Natural killer cell treated with Interleukin-12 subunit alpha and Interleukin-12 subunit beta and Interleukin-15 and Interleukin-18, amount 100 ng/mL, for 72 hours (primary cell): ENCODE results near the gene GSE1. TPM values are rescaled to one million over a fixed set of nuclear protein-coding genes. Genes with fewer than 3 reads are reported as not detected.
A peak's percentile ranks its signal among the peaks of the same experiment; 100 is the strongest.

Experiments used
- ATAC-seq, 2 donors: fragments of 150-1000 bp; cut with Tn5 transposase in 1 of 2; sonication (Bioruptor Pico), chemical (Tn5 transposase) in 1 of 2; 2 replicates each; pipeline ENCODE4 v1.10.0; 2021
- DNase-seq: peaks from one replicate; pipeline ENCODE4 v3.0.0; 2022; ENCODE audit warnings: low spot score
- H3K27ac Mint-ChIP-seq, 2 donors: 1 replicate in 1 of 2; 2 replicates in 1 of 2; pipeline ENCODE4 v1.8.0; 2022; ENCODE audit warnings: mixed read lengths in 2 of 2, mild to moderate bottlenecking in 1 of 2, moderate library complexity in 1 of 2
- H3K27me3 Mint-ChIP-seq, 2 donors: 1 replicate in 1 of 2; 2 replicates in 1 of 2; pipeline ENCODE4 v1.8.0; 2022; ENCODE audit warnings: mixed read lengths in 2 of 2
- H3K36me3 Mint-ChIP-seq: one replicate; pipeline ENCODE4 v1.8.0; 2022; ENCODE audit warnings: mixed read lengths
- H3K4me1 Mint-ChIP-seq, 2 donors: 1 replicate in 1 of 2; 2 replicates in 1 of 2; pipeline ENCODE4 v1.8.0; 2022; ENCODE audit warnings: low read depth in 2 of 2, mixed read lengths in 2 of 2, mild to moderate bottlenecking in 1 of 2
- H3K4me3 Mint-ChIP-seq: one replicate; pipeline ENCODE4 v1.8.0; 2022; ENCODE audit warnings: mixed read lengths
- H3K9me3 Mint-ChIP-seq: 2 replicates; pipeline ENCODE4 v1.8.0; 2022; ENCODE audit warnings: mixed read lengths
- total RNA-seq, 2 donors: library from RNA; stranded (reverse); gene quantifications; one replicate each; pipeline ENCODE4 v1.2.3, GENCODE V29; 2022

The GSE1 gene
- total RNA-seq, 2 donors from 2014 or later: 84.9 to 146 TPM

DNA sequence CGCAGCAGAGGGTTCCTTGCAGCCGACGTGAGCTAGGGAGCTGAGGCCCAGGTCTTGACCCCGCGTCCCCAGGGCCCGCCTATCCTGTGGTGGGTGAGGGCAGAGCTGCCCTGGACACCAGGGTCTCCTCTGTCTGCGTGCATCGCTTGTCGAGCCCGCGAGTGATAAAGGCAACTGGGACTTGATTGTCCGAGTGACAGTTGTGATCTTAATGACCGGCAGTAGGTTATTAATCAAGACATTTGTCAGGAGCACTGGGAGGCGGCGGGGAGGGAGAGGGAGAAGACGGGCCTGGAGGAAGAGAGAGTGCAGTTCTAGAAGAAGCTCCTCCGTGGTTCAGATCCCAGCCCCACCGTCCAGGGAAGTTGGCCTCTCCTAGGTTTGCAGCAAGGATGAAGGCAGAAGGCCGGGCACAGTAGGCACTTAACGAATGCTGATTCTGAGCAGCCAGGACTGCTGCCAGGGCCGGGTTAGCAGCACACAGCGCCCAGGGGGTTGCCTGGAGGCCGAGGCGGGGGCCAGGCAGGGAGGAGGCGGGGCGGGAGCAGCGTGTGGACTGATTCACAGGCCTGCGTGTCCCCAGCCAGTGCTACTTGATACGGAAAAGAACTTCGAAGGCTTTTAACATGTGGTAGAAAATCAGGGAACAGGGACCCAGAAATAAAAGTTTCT, 11.3 kb upstream of the GSE1 start:
- peak overlapping the region in 1 of 2 donors; percentile 31 for H3K27ac Mint-ChIP-seq
- no peak for DNase-seq
- no peak overlapping the region for H3K4me3 Mint-ChIP-seq

DNA sequence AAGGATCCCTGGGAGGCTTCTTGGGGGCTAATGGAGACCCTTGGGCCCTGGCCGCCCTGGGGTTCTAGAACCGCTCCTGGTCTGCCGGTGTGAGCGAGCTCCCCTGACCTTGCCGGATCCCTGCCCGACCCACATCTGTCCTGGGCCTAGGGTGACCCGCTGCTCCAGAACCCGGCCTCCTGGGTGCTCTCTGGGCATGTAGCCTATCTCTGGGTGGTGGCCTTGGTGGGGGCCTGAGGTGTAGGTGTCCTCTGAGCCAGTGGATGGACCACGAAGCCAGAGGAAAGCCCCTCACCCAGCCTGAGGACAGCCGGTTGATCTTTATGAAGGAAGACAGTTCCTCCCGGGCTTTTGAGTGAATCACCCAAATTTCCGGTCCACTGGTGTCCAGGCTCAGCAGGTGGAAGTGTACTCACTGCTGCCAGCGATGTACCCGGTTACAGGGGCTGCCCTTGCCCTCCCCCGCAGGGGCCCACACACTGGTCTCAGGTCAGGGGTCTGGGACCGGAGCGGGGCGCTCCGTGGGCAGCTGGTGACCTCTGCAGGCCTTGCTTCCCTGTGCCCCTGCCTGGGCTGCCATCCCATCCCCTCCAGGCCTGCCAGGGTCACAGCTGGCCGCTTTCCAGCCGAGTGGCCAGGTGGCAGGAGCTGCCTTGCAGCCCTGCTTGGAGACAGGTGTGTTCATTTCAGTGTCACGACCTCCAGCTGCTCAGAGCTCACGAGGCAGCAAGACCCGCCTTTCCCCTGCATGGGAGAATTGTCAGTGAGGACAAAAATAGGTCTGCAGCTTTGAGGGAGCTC, 10.5 kb upstream of the GSE1 start:
- DNase-seq (no peak), ATAC-seq (peak in 1 of 2 donors; percentile 16)
- Mint-ChIP-seq H3K4me1 (peaks cover 25 to 54% of the 10 kb centered on the region in 2 donors), H3K9me3 (no peaks in the 10 kb centered on the region), H3K4me3 (no peak overlapping the region), H3K27me3 (no peaks in the 10 kb centered on the region), H3K27ac (peak overlapping the region in 1 of 2 donors; percentile 35), H3K36me3 (no peaks in the 10 kb centered on the region)

More for the DNA sequence above, 11.3 kb upstream of the GSE1 start:
- Mint-ChIP-seq H3K27me3 (no peaks in the 10 kb centered on the region), H3K4me1 (peaks cover 27 to 53% of the 10 kb centered on the region in 2 donors), H3K9me3 (no peaks in the 10 kb centered on the region), H3K36me3 (no peaks in the 10 kb centered on the region)
- no peak for ATAC-seq

DNA sequence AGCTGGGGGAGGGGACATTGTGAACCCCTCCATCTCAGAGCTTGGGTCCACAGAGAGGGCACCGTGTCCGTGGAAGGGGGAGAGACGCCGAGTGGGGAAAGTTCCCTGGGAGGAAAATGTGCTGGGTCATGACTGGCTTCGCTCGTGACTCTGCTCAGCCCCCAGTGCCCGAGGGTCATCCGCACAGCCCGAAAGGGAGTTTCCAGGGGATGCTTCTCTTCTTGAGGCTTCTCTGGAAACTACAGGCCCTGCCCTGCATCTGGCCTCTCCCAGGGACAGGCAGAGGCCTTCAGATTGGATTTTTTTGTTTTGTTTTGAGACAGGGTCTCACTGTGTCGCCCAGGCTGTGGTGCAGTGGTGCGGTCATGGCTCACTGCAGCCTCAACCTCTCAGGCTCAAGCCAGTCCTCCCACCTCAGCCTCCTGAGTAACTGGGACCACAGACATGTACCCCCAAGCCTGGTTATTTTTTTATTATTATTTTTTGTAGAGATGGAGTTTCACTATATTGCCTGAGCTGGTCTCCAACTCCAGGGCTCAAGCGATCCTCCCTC, 9.8 kb upstream of the GSE1 start:
- ATAC-seq (peak in 1 of 2 donors; percentile 3), DNase-seq (no peak)
- no peaks in the 10 kb centered on the region for H3K36me3 Mint-ChIP-seq
- peaks cover 24 to 56% of the 10 kb centered on the region in 2 donors for H3K4me1 Mint-ChIP-seq
- H3K4me3 Mint-ChIP-seq: no peak overlapping the region
- H3K27ac Mint-ChIP-seq: peak overlapping the region in 1 of 2 donors; percentile 35
- no peaks in the 10 kb centered on the region for H3K9me3 Mint-ChIP-seq
- no peaks in the 10 kb centered on the region for H3K27me3 Mint-ChIP-seq

DNA sequence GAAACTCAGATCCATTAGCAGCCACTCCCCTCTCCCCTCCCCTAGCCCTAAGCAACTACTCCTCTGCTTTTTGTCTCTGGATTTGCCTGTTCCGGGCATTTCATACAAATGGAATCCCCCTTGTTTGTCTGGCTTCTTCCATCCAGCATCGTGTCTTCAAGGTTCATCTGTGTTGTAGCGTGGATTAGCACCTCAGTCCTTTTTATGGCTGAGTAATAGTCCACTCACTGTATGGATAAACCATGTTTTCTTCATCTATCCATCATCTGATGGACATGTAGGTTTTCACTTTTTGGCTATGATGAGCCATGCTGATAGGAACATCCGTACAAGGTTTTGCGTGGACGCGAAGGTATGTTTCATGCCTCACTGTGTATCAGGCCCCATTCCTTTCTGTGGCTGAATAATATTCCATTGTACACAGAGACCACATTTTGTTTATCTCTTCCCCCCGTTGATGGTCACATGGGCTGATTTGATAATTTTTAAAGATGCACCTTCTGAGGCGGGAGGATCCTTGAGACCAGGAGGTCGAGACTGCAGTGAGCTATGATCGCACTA, 8.9 kb upstream of the GSE1 start:
- ATAC-seq (no peak), DNase-seq (no peak)
- H3K9me3 Mint-ChIP-seq: no peaks in the 10 kb centered on the region
- peaks cover 28 to 62% of the 10 kb centered on the region in 2 donors for H3K4me1 Mint-ChIP-seq
- no peak overlapping the region for H3K4me3 Mint-ChIP-seq
- H3K36me3 Mint-ChIP-seq: no peaks in the 10 kb centered on the region
- H3K27ac Mint-ChIP-seq: no peak overlapping the region
- no peaks in the 10 kb centered on the region for H3K27me3 Mint-ChIP-seq

DNA sequence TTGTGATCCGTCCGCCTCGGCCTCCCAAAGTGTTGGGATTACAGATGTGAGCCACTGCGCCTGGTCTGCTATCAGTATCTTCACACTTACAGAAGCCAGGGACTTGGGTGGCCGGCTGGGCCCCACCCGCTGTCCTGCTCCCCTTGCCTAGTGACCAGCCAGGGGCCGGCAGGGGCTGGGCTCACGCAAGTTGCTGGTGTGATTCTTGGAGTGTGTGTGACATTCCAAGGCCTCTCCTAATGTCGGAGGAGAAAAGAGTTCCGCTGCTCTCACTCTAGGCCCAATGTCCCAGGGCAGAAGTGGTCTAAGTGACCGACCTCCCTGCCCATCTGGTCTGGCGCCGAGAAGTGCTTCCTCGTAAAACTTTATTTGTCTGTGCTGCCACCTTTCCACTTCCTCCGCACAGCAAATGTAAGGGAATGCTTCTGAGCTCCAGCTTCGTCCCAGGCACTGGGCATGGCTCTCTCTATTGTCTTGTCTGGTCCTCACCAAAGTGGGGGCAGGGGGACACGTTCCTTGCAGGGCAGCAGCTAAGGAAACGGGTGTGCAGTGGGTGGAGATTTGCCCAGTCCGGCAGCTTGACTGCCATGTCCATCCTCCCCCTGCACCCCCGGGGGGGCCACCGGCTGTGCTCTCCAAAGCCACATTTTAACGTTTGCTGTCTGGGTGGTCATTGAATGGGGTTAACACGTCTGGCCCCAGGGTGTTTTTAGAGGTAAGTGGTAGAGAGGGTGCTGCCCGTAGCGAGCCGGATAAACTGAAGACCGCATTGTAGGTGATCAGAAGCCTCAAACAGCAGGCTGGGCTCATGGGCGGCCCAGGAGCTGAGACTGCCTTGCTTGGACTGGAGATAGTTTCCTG, 7.8 kb upstream of the GSE1 start:
- peak overlapping the region; percentile 59 for H3K4me3 Mint-ChIP-seq
- peaks cover 37 to 62% of the 10 kb centered on the region in 2 donors for H3K4me1 Mint-ChIP-seq
- H3K9me3 Mint-ChIP-seq: no peaks in the 10 kb centered on the region
- no peaks in the 10 kb centered on the region for H3K27me3 Mint-ChIP-seq
- H3K27ac Mint-ChIP-seq: peak overlapping the region; percentile 12 to 28
- no peaks in the 10 kb centered on the region for H3K36me3 Mint-ChIP-seq
- DNase-seq (no peak), ATAC-seq (peak in 1 of 2 donors; percentile 0)

DNA sequence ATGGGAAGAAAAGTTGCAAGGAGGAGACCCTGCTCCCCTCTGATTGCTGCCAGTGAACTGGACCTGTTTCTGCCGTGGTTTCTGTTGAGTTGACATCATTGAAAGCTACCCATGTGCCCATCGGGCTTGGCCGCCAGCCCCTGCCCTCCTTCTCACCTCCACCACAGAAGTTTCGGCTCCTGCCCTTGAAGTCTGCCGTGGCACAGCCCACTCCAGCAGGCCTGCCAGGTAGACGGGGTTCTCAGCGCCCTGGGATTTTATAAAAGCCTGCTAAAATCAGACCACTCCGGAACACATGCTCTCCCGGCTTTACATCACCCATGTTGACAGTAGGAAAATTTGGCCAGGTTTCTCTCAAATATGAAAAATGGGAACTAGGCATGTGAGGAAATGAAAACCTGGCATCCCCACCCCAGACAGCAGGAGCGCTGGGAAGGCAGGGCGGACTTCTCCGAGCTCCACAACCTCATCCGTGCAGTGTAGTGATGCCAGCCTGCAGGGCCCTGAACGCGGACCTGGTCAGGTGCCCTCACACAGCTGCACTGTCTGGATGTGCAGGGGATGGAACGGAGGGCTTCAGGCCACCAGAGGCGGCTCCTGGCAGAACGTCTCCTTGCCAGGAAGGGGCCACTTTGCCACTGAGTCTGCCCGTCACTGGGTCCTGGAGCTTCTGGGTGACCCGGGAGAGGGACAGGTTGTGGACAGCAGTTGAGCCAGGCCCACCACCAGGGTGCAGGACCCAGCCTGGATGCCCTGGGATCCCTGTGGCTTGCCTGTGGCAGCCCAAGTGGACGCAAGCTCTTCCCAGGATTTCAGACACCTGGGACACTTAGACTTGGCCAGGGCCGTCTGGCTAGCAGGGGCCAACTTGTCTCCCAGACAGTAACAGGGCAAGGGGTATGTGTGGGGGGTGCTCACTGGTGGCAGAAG, 6.9 kb upstream of the GSE1 start:
- Mint-ChIP-seq H3K4me3 (peak overlapping the region; percentile 59), H3K36me3 (no peaks in the 10 kb centered on the region), H3K4me1 (peaks cover 37 to 58% of the 10 kb centered on the region in 2 donors), H3K27me3 (no peaks in the 10 kb centered on the region), H3K9me3 (no peaks in the 10 kb centered on the region), H3K27ac (peak overlapping the region in 1 of 2 donors; percentile 28)
- DNase-seq: no peak
- no peak for ATAC-seq

DNA sequence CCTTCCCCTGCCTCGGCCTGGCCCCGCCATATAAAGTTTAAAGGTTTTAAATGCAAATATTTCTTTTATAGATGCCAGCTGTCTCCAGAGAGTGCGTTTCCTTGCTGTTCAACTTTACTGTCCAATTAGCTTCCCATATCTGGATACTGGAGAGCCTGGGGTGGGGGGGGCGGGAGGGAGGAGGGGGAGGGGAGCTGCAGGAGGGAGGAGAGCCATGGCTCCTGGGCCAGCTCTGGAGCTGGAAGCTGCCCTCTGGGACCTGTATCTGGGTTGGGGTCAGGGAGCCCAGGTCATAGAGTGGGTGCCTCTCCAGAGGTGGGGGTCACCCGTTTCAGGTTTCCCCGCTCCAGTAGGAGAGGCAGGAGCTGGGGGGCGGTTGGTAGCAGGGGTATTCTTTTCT, 6.2 kb upstream of the GSE1 start:
- H3K27me3 Mint-ChIP-seq: no peaks in the 10 kb centered on the region
- DNase-seq (no peak), ATAC-seq (no peak)
- H3K4me3 Mint-ChIP-seq: no peak overlapping the region
- no peak overlapping the region for H3K27ac Mint-ChIP-seq
- no peaks in the 10 kb centered on the region for H3K9me3 Mint-ChIP-seq
- H3K36me3 Mint-ChIP-seq: no peaks in the 10 kb centered on the region
- H3K4me1 Mint-ChIP-seq: peaks cover 37 to 53% of the 10 kb centered on the region in 2 donors

DNA sequence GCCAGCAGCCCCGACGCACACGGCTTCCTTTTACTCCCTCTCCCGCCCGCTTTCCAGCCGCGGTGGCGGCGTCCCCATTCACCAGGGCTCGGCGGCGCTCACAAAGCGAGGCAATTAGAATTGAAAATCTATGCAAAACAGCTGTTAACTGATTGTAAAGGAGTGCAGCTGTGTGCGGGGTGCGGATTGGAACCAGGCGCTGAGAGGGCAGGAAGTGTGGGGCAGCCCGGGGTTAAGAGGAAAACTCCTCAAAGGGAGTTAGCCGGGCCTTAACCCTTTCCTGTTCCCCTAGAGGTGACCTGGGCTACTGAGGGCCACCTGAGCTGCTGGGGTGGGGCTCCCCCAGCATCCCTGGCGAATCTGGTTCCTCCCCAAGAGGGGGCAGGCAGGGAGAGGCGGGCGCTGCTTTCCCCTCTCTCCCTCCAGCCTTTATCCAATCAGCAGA, 5.8 kb upstream of the GSE1 start:
- DNase-seq (no peak), ATAC-seq (no peak)
- Mint-ChIP-seq H3K9me3 (no peaks in the 10 kb centered on the region), H3K36me3 (no peaks in the 10 kb centered on the region), H3K4me3 (no peak overlapping the region), H3K4me1 (peaks cover 37 to 53% of the 10 kb centered on the region in 2 donors), H3K27me3 (no peaks in the 10 kb centered on the region), H3K27ac (no peak overlapping the region)

DNA sequence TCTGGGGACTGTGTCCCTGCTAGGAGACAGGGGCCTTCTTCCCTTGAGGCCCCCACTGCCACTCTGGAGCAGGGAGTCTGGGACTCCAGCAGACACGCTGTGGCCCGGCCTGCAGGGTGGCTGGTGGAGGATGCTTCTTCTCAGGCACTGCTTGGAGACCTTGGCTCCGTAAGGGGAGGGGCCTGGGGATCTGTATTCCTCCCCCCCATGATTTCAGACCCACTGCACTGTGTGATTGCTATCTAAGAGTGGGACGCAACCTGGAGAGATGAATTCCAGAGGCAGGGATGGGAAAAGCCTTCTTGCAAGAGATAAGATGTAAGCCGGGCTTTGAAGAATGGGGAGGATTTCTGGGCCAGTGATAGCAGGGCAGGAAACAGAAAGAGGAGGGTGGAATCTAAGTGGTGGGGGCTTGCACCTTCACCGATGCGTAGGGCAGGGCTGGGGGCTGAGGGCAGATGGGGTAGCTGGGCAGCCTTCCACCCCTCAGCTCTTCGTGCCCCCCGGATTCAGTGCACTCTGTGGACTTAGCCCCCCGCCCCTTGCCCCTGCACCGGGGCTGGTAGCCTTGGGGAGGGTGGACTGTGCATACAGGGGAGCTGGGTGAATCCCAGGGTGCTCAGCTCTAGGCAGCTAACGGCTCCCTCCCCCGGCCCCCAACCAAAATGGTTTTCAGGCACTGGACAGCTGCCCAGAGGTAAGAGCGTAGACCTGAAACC, 5.2 kb upstream of the GSE1 start:
- no peak overlapping the region for H3K27ac Mint-ChIP-seq
- DNase-seq (no peak), ATAC-seq (no peak)
- no peak overlapping the region for H3K4me3 Mint-ChIP-seq
- no peaks in the 10 kb centered on the region for H3K36me3 Mint-ChIP-seq
- peaks cover 37 to 53% of the 10 kb centered on the region in 2 donors for H3K4me1 Mint-ChIP-seq
- H3K27me3 Mint-ChIP-seq: no peaks in the 10 kb centered on the region
- no peaks in the 10 kb centered on the region for H3K9me3 Mint-ChIP-seq

DNA sequence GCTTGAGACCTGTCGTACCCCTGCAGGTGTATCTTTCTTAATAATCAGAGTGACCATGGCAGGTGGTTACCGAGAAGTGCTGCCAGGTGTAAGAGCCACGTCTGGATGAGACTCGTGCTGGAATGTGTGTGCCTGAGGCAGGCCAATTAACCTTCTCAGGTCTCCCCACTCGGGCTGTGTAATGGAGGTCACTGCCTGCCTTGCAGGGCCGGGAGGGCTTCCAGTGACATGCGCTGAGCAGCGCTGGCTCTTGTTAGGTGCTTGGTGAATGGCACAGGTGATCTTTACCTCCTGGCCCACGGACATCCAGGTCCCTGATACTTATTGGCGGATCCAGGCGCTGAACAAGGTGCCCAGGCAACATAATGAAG, 4.6 kb upstream of the GSE1 start:
- H3K27me3 Mint-ChIP-seq: no peaks in the 10 kb centered on the region
- no peaks in the 10 kb centered on the region for H3K36me3 Mint-ChIP-seq
- peak overlapping the region in 1 of 2 donors; percentile 83 for H3K27ac Mint-ChIP-seq
- peak overlapping the region; percentile 69 for H3K4me3 Mint-ChIP-seq
- no peak for ATAC-seq
- H3K4me1 Mint-ChIP-seq: peaks cover 37 to 53% of the 10 kb centered on the region in 2 donors
- no peak for DNase-seq
- H3K9me3 Mint-ChIP-seq: no peaks in the 10 kb centered on the region

DNA sequence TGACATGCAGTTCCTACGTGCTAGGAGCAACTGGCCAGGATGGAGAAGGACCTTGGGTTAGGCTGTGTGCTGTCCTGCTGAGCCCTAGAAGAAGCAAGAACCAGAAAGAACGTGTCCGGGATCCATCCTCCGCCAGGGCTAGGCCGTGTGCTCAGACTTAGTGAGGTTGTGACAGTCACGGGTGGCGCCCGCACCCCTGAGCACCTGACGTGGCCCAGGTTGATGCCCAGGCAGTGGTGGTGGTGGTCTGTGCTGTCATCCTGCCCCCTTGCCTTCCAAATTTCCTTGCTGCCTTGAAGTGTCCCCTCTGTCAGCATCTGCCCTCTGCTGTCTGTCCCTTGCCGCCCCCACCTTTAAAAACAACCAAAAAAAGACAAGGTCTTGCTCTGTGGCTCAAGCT, 4.2 kb upstream of the GSE1 start:
- H3K4me1 Mint-ChIP-seq: peaks cover 37 to 52% of the 10 kb centered on the region in 2 donors
- no peaks in the 10 kb centered on the region for H3K27me3 Mint-ChIP-seq
- no peak for DNase-seq
- no peak for ATAC-seq
- H3K36me3 Mint-ChIP-seq: no peaks in the 10 kb centered on the region
- H3K27ac Mint-ChIP-seq: peak overlapping the region; percentile 23 to 83
- no peaks in the 10 kb centered on the region for H3K9me3 Mint-ChIP-seq
- H3K4me3 Mint-ChIP-seq: peak overlapping the region; percentile 69

DNA sequence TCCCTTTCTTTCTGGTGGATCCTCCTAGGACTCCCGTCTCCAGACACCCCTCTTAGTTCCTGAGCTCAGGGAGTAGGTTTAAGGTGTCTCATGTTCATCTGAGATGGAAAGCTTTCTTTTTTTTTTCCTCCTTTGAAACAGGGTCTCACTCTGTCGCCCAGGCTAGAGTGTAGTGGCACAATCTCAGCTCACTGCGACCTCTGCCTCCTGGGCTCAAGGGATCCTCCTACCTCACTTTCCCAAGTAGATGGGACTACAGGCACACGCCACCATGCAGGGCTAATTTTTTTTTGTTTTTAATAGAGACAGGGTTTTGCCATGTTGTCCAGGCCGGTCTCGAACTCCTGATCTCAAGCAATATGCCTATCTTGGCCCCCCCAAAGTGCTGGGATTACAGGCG, 3.6 kb upstream of the GSE1 start:
- H3K27ac Mint-ChIP-seq: peak overlapping the region; percentile 23 to 83
- no peaks in the 10 kb centered on the region for H3K36me3 Mint-ChIP-seq
- peak overlapping the region; percentile 69 for H3K4me3 Mint-ChIP-seq
- no peaks in the 10 kb centered on the region for H3K9me3 Mint-ChIP-seq
- ATAC-seq (no peak), DNase-seq (no peak)
- H3K4me1 Mint-ChIP-seq: peaks cover 37 to 46% of the 10 kb centered on the region in 2 donors
- no peaks in the 10 kb centered on the region for H3K27me3 Mint-ChIP-seq
